ENCODE data around the gene SEZ6L2.
"Not testable (repeated sequence)": the region's sequence is repeated elsewhere in the genome, so short reads cannot be mapped to it uniquely, and the experiment has no call there.

The SEZ6L2 gene

DNA sequence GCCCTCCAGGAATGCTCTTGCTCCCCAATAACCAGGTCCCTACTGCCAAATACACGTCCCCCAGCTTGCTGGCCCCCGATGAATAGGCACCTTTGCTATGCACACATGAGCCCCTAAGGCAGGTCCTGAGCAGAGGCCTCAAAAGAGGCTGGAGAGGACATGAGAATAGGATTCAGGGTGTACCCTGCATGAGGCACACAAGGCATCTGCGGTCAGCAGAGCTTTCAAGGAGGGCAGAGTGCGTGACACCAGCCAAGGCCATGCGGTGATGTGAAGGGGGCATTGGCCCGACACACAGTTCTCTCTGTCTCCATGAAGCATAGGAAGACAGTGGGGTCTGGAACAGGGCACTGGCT, 6.9 kb downstream of the SEZ6L2 start (continued):
- TF ChIP-seq, protein P1, sequence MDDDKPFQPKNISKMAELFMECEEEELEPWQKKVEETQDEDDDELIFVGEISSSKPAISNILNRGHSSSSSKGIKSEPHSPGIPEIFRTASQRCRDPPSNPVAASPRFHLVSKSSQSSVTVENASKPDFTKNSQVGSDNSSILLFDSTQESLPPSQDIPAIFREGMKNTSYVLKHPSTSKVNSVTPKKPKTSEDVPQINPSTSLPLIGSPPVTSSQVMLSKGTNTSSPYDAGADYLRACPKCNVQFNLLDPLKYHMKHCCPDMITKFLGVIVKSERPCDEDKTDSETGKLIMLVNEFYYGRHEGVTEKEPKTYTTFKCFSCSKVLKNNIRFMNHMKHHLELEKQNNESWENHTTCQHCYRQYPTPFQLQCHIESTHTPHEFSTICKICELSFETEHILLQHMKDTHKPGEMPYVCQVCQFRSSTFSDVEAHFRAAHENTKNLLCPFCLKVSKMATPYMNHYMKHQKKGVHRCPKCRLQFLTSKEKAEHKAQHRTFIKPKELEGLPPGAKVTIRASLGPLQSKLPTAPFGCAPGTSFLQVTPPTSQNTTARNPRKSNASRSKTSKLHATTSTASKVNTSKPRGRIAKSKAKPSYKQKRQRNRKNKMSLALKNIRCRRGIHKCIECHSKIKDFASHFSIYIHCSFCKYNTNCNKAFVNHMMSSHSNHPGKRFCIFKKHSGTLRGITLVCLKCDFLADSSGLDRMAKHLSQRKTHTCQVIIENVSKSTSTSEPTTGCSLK (tag by site-specific recombination; IDR thresholded peaks at IDR 0.05) = no peak
- no peak for TF ChIP-seq ZNF175 (tag by site-specific recombination; IDR thresholded peaks at IDR 0.05)
- TF ChIP-seq PRDM1 (tag by site-specific recombination; IDR thresholded peaks at IDR 0.05) = no peak
- no peak for TF ChIP-seq ZNF677 (tag by site-specific recombination; IDR thresholded peaks at IDR 0.05)
- no peak for TF ChIP-seq ZNF530 (tag by site-specific recombination; IDR thresholded peaks at IDR 0.05; ENCODE audit: low read depth)
- TF ChIP-seq ZBTB20 (tag by site-specific recombination; IDR thresholded peaks at IDR 0.05) = no peak
- TF ChIP-seq FEZF1 (tag by site-specific recombination; IDR thresholded peaks at IDR 0.05) = no peak
- no peak for TF ChIP-seq ZNF311 (tag by site-specific recombination; IDR thresholded peaks at IDR 0.05; ENCODE audit: borderline replicate concordance)
- TF ChIP-seq TRIM28 (IDR thresholded peaks at IDR 0.05; ENCODE audit: borderline replicate concordance, low read length) = no peak
- TF ChIP-seq TCF7L2 (IDR thresholded peaks at IDR 0.05; ENCODE audit: borderline replicate concordance, low read depth, low read length) = no peak

DNA sequence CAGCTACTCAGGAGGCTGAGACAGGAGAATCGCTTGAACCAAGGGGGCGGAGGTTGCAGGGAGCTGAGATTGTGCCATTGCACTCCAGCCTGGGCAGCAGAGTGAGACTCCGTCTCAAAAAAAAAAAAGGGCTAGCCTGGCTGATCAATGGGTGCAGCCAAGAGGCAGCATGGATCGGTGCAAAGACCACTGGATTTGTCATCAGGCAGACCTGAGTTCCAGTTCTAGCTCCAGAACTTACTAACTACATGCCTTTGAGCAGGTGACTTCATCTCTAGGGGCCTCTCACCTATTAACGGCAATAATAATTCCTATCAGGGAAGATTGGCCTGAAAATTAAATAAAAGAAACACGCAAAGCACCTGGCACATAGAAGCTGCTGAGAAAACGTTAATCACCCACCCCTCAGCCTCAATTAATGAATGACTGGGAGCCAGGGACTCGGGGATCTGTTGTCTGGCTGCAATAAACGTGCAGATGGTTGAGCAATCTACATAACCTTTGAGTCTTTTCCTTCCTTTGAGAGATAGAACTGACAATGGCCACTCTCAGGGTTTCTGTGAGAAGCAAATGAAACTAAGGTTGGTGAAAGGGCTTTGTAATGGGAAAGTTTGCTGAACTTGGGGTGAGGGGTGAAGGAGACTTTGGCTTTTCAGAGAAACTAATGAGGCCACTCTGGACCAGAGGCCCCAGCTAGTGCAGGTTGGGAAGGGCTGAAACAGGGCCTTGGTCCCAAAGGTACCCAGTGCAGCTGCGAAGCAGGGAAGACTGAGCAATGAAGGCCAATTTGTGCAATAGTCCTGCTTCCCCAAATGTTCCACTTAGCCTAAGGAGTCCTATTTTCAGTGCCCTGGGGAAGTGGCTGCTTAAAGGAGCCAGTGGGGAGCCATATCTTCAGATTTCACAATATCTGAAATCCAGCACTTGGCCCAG, 7.6 kb downstream of the SEZ6L2 start:
- TF ChIP-seq ZNF10 (tag by site-specific recombination; IDR thresholded peaks at IDR 0.05) (no peak), HOXC10 (CRISPR knock-in tag; IDR thresholded peaks at IDR 0.05) (no peak), HOXA7 (CRISPR knock-in tag; IDR thresholded peaks at IDR 0.05; ENCODE audit: borderline replicate concordance) (no peak), ZNF221 (tag by site-specific recombination; IDR thresholded peaks at IDR 0.05; ENCODE audit: borderline replicate concordance) (no peak), ZNF549 (tag by site-specific recombination; IDR thresholded peaks at IDR 0.05) (no peak)
- TF ChIP-seq, protein P2, sequence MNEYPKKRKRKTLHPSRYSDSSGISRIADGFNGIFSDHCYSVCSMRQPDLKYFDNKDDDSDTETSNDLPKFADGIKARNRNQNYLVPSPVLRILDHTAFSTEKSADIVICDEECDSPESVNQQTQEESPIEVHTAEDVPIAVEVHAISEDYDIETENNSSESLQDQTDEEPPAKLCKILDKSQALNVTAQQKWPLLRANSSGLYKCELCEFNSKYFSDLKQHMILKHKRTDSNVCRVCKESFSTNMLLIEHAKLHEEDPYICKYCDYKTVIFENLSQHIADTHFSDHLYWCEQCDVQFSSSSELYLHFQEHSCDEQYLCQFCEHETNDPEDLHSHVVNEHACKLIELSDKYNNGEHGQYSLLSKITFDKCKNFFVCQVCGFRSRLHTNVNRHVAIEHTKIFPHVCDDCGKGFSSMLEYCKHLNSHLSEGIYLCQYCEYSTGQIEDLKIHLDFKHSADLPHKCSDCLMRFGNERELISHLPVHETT (tag by site-specific recombination; IDR thresholded peaks at IDR 0.05) = no peak
- ChIA-PET CTCF (interaction anchor here (1.0 kb wide), 1 partner anchor 140 kb away, joined by 3 read pairs; no protein-coding TSS in a partner anchor), POLR2A (interaction anchor here (1.1 kb wide), 1 partner anchor 82 kb away, joined by 3 read pairs; the partner anchor contains the start of gene TAOK2)
- Histone ChIP-seq H3K9me3 (ENCODE audit: control insufficient read depth, insufficient read depth, low read depth, low read length) (no peaks in the 10 kb centered on the region), H3K27ac (ENCODE audit: extremely low read depth, low read depth, low read length) (no peak overlapping the region), H3K36me3 (ENCODE audit: control insufficient read depth in 2 of 2, insufficient read depth in 1 of 2, low read length in 2 of 2) (no peaks in the 10 kb centered on the region; a peak in 1 of 3 replicates), H3K4me3 (ENCODE audit: low read depth, low read length) (no peak overlapping the region), H3K4me1 (ENCODE audit: control insufficient read depth, insufficient read depth, low read length) (no peaks in the 10 kb centered on the region)

DNA sequence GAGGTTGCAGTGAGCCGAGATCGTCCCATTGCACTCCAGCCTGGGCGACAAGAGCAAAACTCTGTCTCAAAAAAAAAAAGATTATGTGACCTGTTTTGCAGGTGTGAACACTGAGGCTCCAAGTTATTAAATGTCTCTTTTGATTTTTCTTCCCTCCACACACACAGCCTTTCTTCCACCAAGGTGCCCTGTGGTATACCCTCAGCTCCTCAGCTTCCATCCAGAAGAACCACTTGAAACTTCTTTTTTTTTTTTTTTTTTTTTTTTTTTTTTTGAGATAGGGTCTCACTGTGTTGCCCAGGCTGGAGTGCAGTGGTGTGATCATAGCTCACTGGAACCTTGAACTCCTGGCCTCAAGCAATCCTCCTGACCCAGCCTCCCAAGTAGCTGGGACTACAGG, 10.0 kb downstream of the SEZ6L2 start:
- H3K9me3 ChIP-seq (ENCODE audit: control insufficient read depth, insufficient read depth, low read depth, low read length); H3K4me3 ChIP-seq (ENCODE audit: low read depth, low read length); CTCF ChIA-PET; H3K4me1 ChIP-seq (ENCODE audit: control insufficient read depth, insufficient read depth, low read length); H3K36me3 ChIP-seq (ENCODE audit: control insufficient read depth in 2 of 2, insufficient read depth in 1 of 2, low read length in 2 of 2); H3K27ac ChIP-seq (ENCODE audit: extremely low read depth, low read depth, low read length); POLR2A ChIA-PET: not testable (repeated sequence)
- TF ChIP-seq, protein P3, sequence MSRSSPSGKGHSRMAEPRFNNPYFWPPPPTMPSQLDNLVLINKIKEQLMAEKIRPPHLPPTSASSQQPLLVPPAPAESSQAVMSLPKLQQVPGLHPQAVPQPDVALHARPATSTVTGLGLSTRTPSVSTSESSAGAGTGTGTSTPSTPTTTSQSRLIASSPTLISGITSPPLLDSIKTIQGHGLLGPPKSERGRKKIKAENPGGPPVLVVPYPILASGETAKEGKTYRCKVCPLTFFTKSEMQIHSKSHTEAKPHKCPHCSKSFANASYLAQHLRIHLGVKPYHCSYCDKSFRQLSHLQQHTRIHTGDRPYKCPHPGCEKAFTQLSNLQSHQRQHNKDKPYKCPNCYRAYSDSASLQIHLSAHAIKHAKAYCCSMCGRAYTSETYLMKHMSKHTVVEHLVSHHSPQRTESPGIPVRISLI (tag by site-specific recombination; IDR thresholded peaks at IDR 0.05) = peak; percentile 64; the same call in 1 of the 2 replicates
